CD4-positive, alpha-beta T cell treated with Interferon alpha-2 for 1 hour (primary cell): ENCODE measurements around the gene ROM1.

Experiments used
- DNase-seq, 2 donors: peaks; one replicate each; pipeline ENCODE4 v3.0.0-alpha.2; 2020 to 2022

Gene ROM1

DNA sequence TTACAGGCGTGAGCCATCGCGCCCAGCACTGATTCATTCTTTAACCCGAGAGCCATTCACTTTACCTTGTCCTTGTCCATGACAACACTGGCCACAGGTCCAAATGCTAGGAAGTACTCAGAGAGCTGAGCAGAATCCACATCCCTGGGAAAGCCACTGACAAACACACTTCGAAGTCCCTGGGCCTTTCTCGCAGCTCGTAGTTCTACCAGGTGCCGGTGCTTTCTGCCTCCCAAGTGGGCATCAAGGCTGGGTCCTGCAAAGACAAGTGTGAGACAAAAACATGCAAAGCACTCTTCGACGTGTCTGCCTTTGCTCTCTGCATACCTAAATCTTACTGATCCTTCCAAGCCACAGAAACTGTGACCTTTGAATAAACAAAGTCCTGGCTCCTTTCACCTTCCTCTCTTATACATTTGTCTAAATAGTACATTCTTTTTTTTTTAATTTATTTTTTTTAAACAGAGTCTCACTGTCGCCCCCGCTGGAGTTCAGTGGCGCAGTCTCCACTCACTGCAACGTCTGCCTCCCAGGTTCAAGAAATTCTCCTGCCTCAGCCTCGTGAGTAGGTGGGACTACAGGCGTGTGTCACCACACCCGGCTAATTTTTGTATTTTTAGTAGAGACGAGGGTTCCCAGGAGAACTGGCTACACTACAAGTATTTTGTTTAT lies 24.0 kb upstream of the ROM1 start:
- peak; percentile 21 to 40 for DNase-seq

DNA sequence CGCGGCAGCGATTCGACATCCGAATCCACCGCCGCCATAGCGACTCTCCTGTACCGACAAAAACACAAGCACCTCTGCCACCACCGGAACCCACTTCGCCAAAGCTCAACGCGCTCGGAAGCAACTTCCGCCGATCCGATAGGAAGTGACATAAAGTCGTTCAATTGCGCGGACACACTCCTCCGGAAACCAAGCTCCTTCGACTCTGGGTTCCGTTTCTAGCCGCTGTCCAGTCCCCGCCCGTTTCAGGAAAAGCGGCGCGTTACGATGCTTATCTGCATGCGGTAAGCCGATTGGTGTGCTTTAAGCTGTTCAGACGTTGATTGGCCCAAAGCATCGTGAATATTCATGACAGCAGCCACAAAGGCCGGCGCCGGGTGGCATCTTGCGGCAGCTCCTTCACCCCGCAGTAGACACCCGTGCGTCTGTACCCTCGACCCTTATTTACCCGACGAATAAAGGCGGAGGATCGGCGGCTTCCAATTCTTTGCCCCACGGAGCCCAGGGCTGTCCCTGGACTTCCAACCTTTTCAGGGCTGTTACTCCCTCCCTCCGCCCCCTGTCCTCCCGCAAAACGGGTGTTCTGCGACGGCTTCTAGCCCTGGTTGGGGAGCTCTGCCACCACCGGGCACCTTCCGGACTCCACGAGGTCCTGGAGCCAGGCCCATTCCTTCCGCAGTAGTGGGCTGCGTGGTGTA lies 21.5 kb upstream of the ROM1 start, which contains the start of gene TUT1:
TSS of gene TUT1 (minus strand) at position 76 of the 698 bp plus-strand sequence. CDS start at position 38, 38 bp downstream.
- DNase-seq = peak; percentile 98 to 99

DNA sequence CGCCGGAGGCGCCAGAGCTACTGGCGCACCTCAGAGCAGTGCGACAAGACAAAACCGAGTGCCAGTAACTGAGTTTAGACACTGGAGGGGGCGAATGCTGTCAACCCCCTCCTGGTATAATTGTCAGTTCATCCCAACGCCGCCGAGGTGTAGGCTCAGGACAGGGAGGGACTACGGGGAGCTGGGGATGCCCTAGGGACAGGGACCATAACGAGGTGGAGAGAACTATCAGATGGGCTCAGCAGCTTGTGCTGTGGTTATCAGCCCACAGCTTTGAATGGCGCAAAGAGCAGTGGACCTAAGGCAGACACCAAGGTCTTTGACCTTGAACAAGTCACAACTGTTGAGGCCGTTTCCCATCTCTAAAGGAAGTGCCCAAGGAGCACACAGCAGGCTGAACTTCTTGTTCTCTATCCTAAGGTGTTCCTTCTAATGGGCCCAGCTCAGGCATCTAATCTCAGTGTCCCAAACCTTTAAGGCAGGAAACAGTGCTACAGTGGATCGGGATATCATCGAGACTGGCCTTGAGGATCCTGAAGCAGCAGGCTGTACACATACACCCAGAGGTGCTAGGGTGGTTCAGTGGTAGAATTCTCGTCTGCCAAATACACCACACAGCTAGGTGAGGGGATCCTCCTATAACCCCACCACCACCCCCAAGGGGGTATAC lies 20.8 kb upstream of the ROM1 start:
- DNase-seq = no peak

DNA sequence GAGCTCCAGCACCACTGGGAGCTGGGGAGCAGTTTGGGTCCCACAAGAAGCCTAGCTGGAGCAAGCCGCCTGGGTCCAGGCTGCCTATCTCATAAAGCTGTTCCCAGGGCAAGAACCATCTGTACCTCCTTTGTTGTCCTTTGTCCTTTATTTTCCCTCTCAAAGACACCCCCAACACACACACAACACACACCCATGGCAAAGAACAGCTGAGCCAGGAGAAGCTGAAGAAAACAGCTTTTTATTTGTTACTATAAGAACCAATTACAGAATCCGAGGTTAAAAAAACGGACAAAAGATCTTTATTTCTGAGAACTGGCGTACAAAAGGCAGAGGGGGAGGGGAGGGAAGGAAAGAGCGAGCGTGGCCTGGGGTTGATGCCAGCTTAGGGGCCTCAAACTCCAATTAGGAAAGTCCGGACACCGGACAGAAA lies 20.1 kb upstream of the ROM1 start:
- DNase-seq = no peak

DNA sequence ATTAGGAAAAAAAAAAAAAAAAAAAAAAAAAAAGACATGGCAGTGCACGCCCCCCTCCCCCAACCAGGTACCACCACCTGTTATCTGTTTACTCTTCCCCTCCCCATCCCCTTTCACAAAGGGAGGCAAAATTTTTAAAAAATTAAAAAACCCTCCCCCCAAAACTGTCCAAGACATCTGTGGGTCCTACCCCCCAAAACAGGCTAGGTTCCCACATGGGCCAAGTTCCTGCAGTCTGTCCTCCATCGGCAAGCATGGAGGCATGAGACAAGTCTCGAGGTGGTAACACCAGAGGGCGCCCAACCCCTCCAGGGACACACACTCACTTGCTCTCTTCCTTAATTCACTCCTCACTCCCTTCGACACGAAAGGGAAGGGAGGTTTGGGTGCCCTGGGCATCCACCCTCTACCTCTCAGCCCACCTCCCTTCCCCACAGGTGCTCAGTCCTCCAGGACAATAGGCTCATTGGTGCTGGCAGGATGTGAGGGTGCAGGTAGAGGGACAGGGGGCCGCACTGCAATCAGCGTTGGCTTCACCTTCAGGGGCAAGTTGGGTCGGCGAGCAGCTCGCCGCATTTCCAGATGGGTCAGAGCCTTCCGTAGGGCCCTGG lies 19.5 kb upstream of the ROM1 start:
- DNase-seq = peak; percentile 81 to 85

DNA sequence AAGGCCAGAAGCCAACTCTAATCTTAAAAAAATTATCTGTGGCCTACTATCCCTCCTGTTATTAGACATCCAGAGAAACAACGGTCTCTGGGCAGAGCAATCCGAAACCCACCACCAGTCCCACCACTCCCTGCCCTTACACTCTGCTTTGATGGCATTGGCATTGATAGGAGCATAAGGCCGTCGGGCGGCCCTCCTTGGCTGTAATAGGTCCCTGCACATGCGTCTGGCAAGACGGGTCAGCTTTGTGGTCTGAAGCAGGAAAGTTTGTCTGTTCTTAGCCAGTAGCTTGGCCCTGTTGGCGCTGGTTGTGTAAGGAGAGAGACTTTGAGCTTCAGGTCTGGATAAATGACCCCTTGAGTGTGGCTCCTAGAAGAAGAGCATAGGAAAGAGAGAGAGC lies 17.9 kb upstream of the ROM1 start:
- DNase-seq = no peak

DNA sequence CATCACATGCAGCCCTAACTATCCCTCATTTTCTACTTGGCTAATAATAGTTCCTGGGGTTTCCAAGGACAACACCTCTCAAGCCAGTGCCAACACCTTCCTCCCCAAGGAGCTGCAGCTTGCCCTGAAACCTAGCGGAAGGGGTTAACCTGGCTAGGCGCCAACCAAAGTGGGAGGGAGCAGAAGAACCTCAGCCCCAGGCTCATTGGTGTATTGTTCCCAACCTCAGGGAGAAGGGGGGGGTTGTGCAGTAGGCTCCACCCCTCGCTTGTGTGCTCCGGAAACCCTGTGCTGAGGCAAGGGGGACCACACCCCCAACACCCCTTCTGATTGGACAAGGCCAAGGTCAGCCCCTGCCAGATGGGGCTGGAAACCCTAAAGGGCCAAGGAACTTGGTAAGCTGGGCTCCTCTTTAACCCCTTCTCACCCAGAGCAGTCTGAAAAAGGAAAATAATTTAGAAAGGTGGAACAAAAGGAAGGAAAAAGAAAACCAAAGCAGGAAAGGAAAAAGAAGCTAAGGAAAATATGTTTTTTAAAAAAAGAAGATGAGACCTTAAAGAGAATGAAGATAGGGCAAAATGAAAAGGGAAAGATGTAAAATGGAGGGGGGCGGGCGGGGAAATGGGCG lies 13.9 kb upstream of the ROM1 start:
- DNase-seq = peak; percentile 99

DNA sequence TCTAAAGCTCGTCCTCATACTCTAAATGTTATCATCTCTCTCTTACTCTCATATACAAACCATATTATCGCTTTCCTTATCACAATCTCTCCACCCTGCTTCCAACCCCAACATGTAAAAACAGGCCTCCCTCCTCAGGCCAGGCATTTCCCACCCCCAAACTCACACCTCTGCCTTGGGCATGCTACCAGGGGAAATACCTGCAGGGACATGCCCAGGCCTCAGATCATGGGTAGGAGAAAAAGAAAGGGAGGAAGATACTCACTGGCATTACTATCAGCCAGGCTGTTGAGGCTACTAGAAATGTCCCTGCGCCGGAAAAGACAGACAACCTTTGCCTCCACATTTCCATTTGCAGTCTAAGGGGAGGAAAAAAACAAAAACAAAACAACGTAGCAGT lies 13.2 kb upstream of the ROM1 start:
- DNase-seq = peak in 1 of 2 donors; percentile 51

DNA sequence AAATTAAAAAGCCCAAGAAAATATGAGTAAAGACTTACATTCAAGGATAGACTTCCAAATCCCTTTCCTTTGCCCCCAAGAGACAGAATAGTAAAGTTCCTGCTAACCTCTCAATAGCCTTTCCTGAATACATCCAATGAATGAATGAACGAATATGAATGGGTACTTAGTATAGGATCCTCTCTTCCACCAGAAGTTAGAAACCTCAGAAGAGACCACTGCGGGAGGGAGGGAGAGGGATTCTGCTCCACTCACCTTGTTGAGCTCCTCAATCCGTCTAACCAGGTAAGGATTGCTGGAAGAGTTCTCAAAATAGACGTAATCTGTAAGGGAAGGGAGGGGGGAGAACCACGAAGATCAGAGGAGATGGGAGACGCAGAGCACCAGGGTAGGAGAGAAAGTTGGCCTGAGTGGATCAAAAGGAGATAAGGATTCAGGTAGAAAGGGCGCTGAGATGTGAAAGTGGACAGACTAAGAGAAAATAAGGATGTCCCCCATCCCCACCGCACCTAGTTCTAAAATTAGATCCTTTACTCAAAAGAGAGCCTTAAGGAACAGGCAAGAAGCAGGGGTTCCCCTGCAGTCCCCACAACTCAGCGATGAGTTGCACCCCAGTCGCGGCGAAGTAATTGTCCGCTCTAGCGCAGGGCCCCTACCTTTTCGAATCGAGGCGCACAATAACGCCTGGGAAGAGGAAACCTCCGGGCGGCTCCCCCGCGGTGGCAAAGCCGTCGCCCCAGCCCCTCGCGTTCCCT lies 12.5 kb upstream of the ROM1 start:
- no peak for DNase-seq

GRCh38 chr11:62601122-62601371 lies 12.0 kb upstream of the ROM1 start:
- DNase-seq = peak; percentile 29 to 58

GRCh38 chr11:62601372-62602140 lies 11.5 kb upstream of the ROM1 start, which contains the start of gene MTA2:
TSS of gene MTA2 (minus strand) at chr11:62601865. CDS start at chr11:62601450, 415 bp downstream.
- DNase-seq = peak; percentile 98 to 99

GRCh38 chr11:62602141-62603071 lies 10.7 kb upstream of the ROM1 start:
- peak; percentile 21 to 51 for DNase-seq

DNA sequence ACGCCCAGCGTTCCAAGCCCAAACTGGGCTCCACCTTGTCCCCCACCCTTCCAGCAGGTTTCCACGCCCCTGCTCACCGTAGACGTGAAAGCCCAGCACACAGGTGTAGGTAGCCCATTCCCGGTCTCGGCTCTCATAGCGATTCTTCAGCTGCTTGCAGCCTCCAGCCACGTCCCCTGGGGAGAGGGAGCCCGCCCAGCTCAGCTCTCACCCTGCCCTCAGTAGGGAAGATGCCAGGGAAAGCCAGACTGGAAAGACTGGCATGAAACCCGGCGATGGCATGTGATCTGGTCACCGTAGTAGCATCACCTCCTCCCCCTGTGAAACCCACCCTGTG lies 10.0 kb upstream of the ROM1 start:
- DNase-seq = no peak

DNA sequence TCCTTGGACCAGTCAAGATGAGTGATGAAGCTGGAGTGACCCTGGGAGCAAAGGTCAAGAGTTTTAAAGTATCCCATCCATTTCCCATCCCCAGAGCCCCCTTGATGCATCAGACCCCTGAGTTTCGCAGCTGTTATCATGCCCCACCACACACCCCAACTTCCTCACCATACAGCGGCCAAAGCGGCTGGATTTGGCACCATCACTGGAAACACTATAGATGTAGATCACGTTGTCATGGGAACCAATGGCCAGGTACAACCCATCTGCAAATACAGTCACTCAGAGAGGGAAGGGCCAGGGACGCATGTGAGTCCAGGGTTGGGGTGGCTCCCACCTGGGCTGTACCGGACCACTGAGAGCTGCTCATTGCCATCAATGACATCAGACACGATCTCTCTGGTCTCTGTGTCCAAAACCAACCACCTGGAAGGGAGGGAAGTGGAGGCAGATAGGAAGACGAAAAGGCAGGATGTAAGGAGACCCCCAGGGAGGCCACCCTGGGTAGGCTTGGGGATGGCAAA lies 9.2 kb upstream of the ROM1 start:
- DNase-seq = no peak

DNA sequence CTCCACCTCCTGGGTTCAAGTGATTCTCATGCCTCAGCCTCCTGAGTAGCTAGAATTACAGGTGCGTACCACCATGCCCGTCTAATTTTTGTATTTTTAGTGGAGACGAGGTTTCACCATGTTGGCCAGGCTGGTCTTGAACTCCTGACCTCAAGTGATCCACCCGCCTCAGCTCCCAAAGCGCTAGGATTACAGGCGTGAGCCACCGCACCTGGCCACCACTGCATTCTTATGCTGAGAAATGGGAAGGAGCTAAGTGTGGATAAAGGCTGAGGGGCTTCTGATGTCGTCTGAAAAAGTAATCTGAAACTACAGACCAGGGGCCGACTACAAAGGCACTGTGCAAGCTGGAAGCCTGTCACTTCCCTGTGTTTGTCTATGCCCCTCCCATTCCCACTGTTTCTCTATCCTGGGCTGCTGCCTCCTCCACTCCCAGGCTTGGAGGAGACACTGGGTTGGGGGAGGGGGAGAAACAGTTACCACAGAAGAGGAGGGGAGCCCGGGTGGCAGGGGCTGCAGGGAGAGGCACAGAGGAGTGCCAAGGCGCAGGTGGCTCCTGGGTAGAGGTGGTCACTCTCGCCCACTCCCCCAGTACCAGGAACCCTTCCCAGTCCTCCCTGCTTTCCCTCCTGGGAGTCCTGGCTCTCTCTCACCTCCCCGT lies 8.5 kb upstream of the ROM1 start:
- DNase-seq = no peak

GRCh38 chr11:62605467-62605866 lies 7.6 kb upstream of the ROM1 start:
- DNase-seq = no peak

- DNase-seq = no peak
Measured at GRCh38 chr11:62605902-62606301, 7.2 kb upstream of the ROM1 start.

DNA sequence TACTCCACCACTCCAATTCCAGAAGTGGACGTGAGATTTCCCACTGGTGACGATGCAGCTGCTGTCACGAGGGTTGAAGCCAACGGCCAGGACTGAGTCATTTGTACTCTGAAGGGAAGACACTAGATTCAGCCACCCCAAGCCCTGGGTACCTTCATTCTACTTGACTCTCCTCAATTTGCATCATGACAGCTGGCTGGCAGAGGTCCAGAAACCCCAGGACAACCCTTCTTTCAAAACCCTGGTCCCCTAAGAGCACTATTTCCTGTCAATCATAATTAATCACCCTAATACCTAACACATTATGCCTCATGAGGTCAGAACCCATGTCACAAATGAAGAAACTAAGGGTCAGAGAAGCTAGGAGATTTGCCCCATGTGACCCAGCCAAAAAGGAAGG lies 5.3 kb upstream of the ROM1 start:
- peak in 1 of 2 donors; percentile 44 for DNase-seq

- no peak for DNase-seq
Measured at GRCh38 chr11:62608776-62609175, 4.3 kb upstream of the ROM1 start.

- DNase-seq = no peak
Measured at GRCh38 chr11:62610403-62610802, 2.7 kb upstream of the ROM1 start.
